HG02981 (cell line): Measurements from ENCODE around the gene FOXC2.

Experiments
- ATAC-seq: cut with Tn5 transposase; IDR thresholded peaks from one replicate; pipeline ENCODE4 v1.9.1; 2021; ENCODE audit warnings: mild to moderate bottlenecking, moderate library complexity; ENCODE audit not compliant: unreplicated experiment

The FOXC2 gene

DNA sequence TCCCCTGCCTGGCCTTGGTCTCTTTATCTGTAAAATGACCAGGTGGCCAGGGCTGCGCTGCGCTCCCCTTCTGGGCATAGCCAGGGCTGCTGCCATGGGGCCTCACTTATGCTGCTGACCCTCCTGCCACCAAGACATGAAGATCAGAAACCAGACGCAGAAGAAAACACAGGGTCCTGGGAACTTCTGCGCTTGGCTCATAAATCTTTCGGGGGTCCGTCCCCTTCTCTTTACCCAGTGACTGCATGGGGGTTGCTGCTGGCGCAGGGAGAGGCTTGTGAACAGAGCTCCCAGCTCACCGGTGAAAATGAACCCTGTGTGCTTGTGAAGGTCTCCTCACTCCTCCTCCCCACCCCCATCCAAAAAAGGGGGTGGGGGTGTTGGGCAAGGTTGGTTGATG lies 6.0 kb downstream of the FOXC2 start:
- ATAC-seq, result no peak

DNA sequence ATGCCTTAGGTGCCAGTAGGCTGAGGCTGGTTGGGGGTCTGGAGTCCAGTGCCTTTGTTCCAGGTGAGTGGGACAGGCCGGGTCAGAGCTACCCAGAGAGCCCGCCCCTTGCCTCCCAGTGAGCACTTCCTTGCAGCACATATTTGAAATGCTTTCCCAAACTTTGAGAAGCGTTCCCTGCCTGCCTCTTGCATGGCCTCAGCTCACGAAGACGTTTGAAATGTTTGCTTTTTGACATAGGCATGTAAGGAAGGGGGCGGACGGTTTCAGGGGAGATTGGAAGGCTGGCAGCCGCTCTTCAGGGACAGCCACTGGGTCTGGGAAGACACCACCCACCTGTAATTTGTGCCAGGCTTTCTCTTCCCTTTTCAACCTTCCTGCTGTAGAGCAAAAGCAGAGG lies 6.6 kb downstream of the FOXC2 start:
- ATAC-seq, result no peak

DNA sequence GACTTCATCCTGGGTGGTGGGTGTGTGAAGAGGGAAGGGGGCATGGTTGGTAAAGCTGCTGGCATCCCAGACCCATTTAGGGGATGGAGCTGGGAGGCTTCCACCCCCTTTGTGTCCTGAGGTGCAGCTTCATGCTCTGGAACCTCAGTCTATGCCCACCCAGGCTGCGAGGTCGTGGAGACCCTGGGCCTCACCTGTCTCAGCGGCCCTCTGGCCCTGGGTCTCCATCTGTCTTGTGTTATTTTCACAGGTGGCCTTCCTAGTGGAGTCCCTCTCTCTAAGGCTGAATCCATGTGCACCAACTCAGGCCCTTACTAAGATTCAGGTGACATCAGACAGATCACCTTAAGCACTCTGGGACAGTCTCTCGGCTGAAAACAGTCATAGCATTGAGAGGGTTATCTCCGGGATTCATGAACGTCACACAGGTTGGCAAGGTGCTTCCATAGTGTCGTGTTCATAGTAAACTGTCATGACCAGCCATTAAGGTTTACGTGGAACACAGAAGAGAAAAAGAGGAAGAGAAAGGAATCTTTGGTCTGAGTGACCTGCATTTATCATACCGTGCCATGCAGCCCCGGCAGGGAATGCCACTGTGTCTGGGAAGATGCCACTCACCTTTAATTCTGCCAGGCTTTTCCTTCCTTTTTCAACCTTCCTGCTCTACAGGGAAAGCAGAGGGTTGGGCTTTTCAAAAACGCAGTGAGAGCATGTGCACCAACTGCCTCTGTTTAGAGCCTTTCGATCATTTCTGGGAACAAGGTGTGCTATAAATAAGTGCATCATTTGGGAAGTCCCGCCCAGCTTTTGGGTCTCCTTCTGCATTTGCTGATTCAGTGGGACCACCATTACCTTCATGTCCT lies 7.2 kb downstream of the FOXC2 start:
- no peak for ATAC-seq

DNA sequence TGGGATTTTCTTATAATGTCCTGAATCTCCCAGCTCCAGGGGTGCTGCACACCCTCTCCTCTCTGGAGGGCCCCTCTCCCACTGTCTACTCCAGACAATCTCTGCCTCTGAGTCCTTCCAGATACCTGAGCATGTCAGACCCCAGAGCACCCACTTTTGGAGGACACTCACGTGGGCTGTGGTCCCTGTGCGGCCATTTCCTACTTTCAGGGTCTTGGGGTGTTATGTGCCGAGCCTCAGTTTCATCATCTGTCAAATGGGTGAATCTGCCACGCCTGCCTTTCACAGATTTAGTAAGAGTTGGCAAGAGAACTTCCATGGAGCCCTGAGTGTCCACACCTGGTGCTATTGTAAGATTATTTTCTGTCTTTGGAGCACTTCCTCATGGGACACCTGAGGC lies 8.0 kb downstream of the FOXC2 start:
- no peak for ATAC-seq

DNA sequence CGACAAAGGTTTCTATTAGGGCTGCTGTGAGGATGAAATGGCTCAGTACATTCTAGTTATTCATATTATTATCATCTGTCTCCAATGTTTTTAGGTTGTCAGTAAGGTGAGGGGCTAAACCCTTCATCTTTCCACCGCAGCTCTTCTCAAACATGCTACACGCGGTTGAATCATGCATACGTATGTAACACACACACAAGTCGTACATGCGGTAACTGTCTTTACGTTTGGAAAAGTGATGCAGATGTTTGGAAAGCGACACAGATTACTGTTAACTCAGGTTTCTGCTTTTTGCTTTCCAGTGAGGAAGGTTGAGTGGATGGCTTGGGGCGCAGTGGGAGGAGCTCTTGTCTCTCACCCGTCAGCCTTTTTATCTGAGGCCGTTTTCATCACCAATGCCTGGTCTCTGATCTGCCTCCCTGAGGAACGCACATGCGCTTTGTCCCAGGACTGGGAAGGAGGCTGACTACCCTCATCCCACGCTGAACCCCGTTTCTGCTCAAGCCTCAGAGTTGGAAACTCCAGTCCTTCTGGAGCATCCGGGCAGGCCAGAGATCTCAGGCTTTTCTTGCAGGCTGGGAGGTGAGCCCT lies 8.6 kb downstream of the FOXC2 start:
- no peak for ATAC-seq

DNA sequence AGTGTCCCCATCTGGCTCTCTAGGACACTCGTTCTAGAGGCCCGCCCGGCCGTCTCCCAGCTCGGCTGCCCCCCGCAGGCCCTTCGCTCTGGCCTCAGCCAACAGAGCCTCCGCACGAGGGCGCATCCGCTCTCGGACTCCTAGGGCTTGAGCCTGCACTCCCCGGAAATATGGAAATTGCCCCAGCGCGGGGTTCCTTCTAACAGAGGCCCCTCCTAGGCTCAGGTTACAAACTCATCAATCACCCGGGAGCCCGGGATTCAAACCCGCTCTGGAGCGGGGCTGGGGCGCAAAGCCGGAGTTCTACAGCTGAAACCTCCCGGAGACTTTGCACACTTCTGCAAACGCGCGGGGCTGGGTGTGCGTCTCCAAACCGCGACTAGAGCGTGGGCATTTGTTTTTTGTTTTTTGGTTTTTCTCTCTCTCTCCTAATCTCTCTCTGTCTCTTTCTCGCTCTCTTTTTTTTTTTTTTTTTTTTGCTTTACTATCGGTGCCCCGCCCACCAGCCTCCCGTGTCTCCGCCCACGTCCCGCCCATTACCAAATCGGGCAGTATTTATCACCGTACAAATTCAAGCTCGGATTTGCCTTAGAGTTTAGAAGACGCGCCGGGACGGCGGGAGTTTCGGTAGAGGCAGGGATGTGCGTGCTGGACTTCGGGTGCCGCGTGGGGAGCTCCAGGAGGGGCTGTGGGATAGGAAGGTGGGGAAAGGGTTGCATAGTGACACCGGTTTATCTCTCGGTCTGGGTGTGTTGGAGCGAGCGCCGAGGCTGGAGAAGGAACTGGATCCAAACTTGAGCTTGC lies 9.3 kb downstream of the FOXC2 start:
- ATAC-seq, result no peak

DNA sequence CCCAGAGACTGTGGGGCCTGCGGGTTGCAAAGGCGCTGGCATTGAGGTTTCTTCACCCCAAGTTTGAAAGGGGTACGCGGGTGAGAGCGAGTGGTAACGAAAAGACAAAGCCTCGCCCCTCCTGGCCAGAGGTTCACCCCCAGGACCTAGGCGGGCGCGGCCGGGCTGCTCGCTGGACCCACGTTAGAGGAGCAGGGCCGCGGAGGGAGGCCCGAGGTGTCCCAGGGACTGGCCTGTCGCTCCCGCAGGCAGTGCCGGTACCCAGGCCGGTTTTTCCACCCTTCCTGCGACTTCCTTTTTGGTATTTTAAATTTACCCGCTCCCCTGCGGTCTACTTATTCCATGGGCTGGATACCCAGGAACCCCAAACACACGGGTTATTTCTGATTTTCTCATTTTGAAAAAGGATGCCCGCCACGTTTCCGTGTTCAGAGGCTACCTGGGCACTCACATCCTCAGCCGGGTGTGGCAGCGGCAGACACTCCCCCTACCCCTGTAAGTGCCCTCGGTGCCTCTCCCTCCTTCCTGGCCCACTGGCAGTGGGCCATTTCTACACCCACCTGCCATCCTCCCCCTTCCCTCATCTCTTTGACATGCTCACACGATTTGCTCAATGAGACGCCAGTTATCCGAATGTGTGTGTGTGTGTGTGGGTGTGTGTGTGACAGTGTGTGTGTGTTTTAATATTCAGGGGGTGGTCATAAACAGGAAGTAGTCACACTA lies 10.1 kb downstream of the FOXC2 start:
- ATAC-seq, result no peak

DNA sequence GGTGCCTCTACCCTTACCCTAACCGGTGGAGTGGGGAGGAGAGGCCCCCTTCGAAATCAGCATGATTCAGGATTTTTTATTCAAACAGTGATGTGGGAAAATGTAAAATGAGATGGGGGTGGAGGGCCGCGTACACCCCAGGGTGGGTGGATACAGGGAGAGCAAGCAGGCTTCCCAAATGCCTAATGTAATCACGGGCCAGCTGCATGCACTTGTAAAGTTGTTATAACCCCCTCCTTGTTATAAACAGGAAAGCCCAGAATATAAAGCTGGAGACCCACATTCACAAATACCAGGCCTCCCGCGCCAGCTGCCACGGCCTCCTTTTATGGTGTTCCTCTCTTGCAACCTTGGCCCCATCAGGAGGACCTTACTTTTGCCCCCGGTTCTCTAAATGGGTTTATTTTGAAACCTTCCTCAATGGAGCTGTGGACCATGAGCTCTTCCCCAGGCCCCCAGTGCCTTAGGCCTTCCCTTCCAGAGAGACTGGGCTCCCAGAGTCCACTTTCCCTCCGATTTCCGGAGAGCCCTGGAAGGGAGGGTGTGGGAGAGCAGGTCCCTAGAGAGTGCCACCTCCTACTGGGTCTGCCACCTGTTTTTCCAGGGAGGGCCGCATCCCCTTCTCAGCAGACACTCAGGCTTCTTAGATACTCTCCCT lies 10.8 kb downstream of the FOXC2 start:
- no peak for ATAC-seq

DNA sequence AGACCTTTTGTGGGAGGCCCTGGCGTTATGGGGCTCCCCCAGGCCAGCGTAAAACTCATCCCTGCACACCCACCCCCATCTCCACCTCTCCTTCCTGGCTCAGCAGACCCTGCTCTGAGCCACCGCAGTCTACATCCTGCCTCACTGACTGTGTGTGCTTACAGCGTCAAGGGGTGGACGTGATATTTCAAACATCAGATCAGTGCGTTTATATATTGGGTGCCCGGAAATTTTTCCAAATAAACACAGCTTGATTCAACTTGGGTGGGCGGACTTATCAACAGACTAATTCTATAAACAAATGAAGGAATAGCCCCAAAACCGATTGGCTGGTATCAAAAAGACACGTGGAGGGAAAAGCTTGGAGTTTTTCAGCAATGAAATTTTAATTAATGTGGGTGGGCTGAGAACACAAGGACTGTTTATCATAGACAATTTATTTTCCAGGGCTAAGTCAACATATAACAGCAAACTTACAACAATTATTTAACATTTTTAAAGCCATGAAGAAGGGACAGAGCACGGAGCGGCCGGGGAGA lies 11.5 kb downstream of the FOXC2 start, which contains the start of gene FOXL1:
Gene FOXL1 (plus strand): TSS at position 489 of the 539 bp plus-strand sequence. CDS start 175 bp downstream, outside the sequence.
- no peak for ATAC-seq

DNA sequence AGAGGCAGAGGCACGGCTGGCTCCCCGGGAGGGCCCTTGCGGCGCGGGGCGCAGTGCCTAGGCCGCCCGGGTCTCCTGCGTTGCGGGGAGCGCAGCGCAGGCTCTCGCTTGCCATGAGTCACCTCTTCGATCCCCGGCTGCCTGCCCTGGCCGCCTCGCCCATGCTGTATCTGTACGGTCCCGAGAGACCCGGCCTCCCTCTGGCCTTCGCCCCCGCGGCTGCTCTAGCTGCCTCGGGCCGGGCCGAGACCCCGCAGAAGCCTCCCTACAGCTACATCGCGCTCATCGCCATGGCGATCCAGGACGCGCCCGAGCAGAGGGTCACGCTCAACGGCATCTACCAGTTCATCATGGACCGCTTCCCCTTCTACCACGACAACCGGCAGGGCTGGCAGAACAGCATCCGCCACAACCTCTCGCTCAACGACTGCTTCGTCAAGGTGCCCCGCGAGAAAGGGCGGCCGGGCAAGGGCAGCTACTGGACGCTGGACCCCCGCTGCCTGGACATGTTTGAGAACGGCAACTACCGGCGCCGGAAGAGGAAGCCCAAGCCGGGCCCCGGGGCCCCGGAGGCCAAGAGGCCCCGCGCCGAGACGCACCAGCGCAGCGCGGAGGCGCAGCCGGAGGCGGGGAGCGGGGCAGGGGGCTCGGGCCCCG lies 12.1 kb downstream of the FOXC2 start:
- ATAC-seq, result no peak

DNA sequence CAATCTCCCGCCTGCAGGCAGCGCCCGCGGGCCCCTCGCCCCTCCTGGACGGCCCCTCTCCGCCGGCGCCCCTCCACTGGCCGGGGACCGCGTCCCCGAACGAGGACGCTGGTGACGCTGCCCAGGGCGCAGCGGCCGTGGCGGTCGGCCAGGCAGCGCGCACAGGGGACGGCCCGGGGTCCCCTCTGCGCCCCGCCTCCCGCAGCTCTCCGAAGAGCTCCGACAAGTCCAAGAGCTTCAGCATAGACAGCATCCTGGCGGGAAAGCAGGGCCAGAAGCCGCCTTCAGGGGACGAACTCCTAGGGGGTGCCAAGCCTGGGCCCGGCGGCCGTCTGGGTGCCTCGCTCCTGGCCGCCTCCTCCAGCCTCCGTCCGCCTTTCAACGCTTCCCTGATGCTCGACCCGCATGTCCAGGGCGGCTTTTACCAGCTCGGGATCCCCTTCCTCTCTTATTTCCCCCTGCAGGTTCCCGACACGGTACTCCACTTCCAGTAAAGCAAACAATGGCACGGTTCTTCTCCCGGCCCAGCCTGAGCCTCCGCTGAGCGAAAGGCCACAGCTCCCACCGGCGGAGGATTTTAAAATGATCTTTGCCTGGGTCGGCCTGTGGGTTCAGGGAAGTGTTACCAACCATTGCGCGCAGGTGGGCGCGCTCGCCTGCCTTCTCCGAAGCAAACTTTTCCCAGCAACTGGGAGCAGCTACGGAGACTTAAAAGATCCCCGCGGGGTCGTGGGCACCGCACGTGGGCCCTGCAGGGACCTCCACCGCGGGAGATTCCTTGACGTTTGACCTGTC lies 12.8 kb downstream of the FOXC2 start:
- ATAC-seq, result no peak

DNA sequence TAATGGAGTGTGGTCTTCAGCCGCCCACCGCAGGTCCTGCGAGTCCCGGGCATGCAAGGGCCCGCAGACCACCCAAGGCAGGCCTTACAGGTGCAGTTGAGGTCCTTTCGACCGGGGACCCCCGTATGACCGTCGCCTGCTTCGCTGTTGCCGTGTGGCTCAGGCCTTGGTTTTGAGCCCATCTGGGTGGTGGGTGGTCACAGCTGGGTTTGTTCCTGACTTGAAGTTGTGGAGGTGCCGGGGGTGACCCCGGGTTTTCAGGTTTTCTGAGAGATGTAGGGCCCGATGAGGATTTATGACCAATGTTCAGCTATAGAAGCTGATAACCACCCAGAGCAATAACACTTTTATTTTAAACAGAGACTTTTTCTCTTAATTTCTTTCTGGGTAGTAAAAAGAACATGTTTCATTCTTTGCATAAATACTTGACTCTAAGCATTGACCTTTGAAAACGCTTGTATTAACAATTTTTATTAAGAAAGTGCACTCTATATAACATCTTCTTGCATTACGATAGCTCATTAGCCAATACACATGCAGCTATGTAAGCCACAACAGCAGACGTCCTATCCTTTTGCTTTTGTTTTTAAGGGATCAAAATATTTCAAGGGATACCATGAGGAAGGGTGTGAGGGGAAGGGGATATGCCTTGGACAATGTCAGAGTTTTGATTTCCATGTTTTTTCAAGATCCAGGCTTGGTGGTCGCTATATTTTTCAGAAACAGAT lies 13.6 kb downstream of the FOXC2 start:
- no peak for ATAC-seq

DNA sequence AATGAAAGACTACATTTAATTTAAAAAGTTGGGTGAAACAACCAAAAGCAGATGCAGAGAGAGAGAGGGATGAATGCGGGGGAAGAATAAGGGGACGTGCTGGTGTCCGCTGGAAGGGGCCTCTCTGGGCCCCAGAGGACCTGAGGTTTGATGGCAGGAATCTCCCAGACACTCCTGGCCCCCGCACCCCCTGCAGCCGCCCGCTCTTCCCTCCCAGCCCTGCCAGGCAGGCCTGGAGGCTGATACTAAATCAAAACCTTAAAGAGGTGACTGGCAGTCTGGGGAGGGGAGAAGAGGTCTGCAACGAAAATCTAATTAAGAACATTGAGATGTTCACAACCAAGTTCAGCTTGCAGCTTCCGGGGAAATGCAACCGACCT lies 14.2 kb downstream of the FOXC2 start:
- no peak for ATAC-seq

DNA sequence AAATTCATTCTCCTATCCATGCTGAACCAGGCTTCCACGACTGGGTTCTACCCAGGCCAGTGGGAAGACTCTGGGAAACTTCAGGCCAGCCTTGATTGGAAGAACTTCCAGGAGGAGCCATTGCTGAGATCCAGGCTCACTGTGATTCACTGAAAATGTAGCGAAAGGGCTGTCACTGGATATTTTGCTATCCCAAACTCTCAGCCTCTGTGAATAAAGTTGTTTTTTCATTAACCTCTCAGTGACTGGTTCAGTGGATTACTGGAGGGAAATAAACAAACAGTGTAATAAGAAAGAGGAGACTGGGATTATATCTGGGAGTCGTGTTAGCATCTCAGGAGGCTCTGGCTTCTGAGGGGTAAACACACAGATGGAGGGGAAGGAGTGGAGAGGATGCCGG lies 14.8 kb downstream of the FOXC2 start:
- no peak for ATAC-seq

DNA sequence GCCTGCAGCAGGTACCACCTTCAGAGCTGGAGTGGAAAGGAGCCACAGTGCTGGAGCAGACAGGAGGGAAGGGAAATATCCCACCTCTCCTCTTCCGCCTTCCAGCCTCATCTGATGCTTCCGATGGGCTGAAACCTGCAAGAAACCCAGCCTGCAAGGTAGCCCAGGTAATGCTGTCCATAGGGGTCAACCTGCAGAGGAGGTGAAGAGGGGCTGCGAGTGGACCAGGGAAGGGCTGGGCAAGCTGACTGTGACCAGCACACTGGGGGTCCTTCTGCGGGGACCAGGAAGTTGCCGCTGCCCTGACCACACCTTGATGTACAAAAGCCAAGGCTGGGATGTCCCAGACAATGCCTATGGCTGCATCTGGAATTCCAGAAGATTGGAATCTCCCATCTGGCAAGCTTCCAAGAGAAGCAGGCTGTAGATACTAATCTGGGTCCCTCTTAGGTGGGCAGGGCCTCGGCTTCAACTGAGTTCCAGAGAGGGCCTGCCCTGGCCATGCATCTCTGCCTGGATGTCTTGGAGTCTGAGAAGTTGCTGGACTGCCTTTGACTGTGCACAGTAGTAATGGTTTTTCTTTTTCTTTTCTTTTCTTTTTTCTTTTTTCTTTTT lies 17.5 kb downstream of the FOXC2 start:
- ATAC-seq, result no peak

DNA sequence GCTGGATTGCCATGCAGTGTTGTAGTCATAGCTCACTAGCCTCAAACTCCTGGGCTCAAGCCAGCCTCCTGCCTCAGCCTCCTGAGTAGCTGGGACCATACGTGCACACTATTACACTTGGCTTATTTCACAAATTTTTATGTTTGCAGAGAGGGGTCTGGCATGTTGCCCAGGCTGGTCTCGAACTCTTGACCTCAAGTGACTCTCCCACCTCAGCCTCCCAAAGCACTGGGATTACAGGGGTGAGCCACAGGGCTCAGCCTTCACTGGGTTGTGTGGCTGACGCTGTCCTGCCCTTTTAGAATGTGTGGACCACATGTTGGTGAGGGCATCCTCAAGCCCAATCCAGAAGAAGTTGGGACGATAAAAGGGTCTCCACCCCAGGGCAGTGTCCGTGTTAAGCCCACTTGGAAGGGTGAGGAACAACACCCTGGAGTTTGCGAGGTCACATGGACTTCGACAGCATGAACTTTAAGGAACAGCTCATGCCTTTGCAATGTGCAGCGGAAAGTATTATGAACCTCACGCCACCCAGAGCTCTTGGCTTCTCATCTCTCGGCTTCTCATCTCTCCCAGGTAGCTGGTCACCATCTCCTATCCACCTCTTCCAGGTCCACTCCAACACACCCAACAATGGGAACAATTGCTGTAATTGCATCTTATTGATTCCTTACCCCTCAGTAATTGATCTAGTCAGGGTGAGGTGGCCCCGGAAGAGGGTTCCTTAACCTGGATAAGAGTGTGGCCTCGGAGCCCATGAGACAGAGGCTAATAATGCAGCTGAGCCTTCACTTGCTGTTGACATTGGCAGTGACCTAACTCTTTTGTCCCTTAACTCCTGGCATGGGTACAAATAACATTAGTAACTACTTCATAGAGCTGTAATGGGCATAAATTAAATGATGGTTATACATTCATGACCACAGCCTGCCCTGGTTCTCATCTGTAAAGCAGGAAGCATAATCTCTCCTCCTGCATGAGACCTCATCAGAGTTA lies 18.4 kb downstream of the FOXC2 start:
- no peak for ATAC-seq
